Adrenal gland (tissue), 12 donors: ENCODE results near the gene PANK2. TPM values are rescaled to one million over a fixed set of nuclear protein-coding genes. Genes with fewer than 3 reads are reported as not detected.

Source experiments
- DNase-seq, 7 donors: peaks; one replicate each; pipeline ENCODE4 v3.0.0-alpha.2; 2019 to 2020
- H3K27ac ChIP-seq, 5 donors: fragments of 200-600 bp; sonication (generic) in 4 of 5; 1 replicate in 3 of 5; 2 replicates in 2 of 5; pipeline versions ENCODE4 v1.5.1 to v1.8.0; 2016 to 2020; ENCODE audit warnings: mild to moderate bottlenecking in 1 of 5
- H3K27me3 ChIP-seq: fragments of 200-600 bp; 2 replicates; pipeline ENCODE4 v1.8.0; 2021
- H3K36me3 ChIP-seq, 2 donors: fragments of 200-600 bp; replicated peaks in 1 of 2; 1 replicate in 1 of 2; 2 replicates in 1 of 2; pipeline versions ENCODE4 v1.5.1 to v1.8.0; 2018 to 2022
- H3K4me1 ChIP-seq, 2 donors: fragments of 200-600 bp; replicated peaks in 1 of 2; 1 replicate in 1 of 2; 2 replicates in 1 of 2; pipeline versions ENCODE4 v1.5.1 to v1.8.0; 2018 to 2021
- H3K4me3 ChIP-seq, 4 donors: fragments of 200-600 bp; sonication (generic) in 3 of 4; one replicate each; pipeline ENCODE4 v1.5.1; 2016 to 2018
- H3K9me3 ChIP-seq, 3 donors: fragments of 200-600 bp; sonication (generic) in 1 of 3; replicated peaks in 1 of 3; 1 replicate in 2 of 3; 2 replicates in 1 of 3; pipeline versions ENCODE4 v1.5.1 to v1.8.0; 2016 to 2021
- POLR2A ChIP-seq, 2 donors: fragments of 450-650 bp; IDR thresholded peaks; one replicate each; pipeline ENCODE4 v1.6.1; 2017; ENCODE audit warnings: antibody characterized with exemption in 2 of 2, mild to moderate bottlenecking in 2 of 2, moderate library complexity in 1 of 2
- WGBS, 4 donors: extraction: QIAGEN DNeasy Blood & Tissue Kit in 2 of 4; methylation state at CpG; one replicate each; pipeline versions ENCODE4 v1.1.5 to v1.1.7; 2013 to 2017; 5-methylcytosine and 5-hydroxymethylcytosine counted together
- intact Hi-C, 2 donors: fragments of 100-400 bp; cut with DNase I; formaldehyde crosslinking; loops; one replicate each; pipeline versions ENCODE4 v1.14.1 to v1.15.0; 2022 to 2023
- polyA plus RNA-seq, 3 donors: library from polyadenylated mRNA; stranded (reverse); fragments of 200-250 nt in 2 of 3; fragments of 350-450 nt in 1 of 3; fragmentation: Illumina TruSeq in 1 of 3; extraction: RNeasy Lipid Tissue Mini Kit (QIAGEN cat#74804) in 1 of 3; gene quantifications; one replicate each; pipeline ENCODE4 v1.2.3, GENCODE V29; 2013 to 2014
- total RNA-seq, 9 donors: library from RNA; depleted of rRNA in 4 of 9; stranded (reverse); fragments of >200 nt in 4 of 9; fragments of 120-200 nt in 1 of 9; fragmentation: NEBNext Ultra II Directional in 1 of 9; extraction: Animal tissue kit (Norgen Biotek cat#: 25700) in 1 of 9; gene quantifications; one replicate each; pipeline versions ENCODE4 v1.1.0 to v1.2.4, GENCODE V29; 2013 to 2023
- TF ChIP-seq, protein P1 (sequence below), 6 experiments: fragments of 450-650 bp in 4 of 6; fragments of 200-600 bp in 2 of 6; sonication (generic) in 1 of 6; IDR thresholded peaks; 1 replicate in 5 of 6; 2 replicates in 1 of 6; pipeline versions ENCODE4 v1.5.1 to v1.8.0; 2016 to 2021; ENCODE audit warnings: antibody characterized with exemption in 6 of 6, mild to moderate bottlenecking in 2 of 6, moderate library complexity in 1 of 6
- donor health status: healthy with polysubstance abuse.
- donor health status: Bipolar disorder and iron deficiency.
- donor health status: DM: yes; HTN: yes; CAD: no.
- donor health status: DM: no; HTN: no; CAD: no.
- donor health status: DM: no; HTN: no; CAD: no.
- donor health status: DM: yes; HTN: yes; CAD: no.

PANK2 gene
- total and polyA plus RNA-seq, 12 donors = 32.5 to 70.1 (median 46.9) TPM

- H3K9me3 ChIP-seq = no peaks in the 10 kb centered on the region
- no peaks in the 10 kb centered on the region for H3K27me3 ChIP-seq
- TF ChIP-seq, protein P1, sequence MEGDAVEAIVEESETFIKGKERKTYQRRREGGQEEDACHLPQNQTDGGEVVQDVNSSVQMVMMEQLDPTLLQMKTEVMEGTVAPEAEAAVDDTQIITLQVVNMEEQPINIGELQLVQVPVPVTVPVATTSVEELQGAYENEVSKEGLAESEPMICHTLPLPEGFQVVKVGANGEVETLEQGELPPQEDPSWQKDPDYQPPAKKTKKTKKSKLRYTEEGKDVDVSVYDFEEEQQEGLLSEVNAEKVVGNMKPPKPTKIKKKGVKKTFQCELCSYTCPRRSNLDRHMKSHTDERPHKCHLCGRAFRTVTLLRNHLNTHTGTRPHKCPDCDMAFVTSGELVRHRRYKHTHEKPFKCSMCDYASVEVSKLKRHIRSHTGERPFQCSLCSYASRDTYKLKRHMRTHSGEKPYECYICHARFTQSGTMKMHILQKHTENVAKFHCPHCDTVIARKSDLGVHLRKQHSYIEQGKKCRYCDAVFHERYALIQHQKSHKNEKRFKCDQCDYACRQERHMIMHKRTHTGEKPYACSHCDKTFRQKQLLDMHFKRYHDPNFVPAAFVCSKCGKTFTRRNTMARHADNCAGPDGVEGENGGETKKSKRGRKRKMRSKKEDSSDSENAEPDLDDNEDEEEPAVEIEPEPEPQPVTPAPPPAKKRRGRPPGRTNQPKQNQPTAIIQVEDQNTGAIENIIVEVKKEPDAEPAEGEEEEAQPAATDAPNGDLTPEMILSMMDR (IDR thresholded peaks at IDR 0.05) = no peak
- no peak for TF ChIP-seq POLR2A (IDR thresholded peaks at IDR 0.05)
- H3K36me3 ChIP-seq = peaks cover 0 to 59% of the 10 kb centered on the region in 2 donors
- H3K27ac ChIP-seq = no peak overlapping the region
- no peak overlapping the region for H3K4me3 ChIP-seq
- DNase-seq = no peak
- peaks cover 11 to 28% of the 10 kb centered on the region in 2 donors for H3K4me1 ChIP-seq
- WGBS, 4 donors = 79 to 86% (median 84%) methylated on average over 13 of the region's 13 CpGs
- intact Hi-C loops = no loop called here
Observed at GRCh38 chr20:3922223-3922982, 33.2 kb downstream of the PANK2 start.

DNA sequence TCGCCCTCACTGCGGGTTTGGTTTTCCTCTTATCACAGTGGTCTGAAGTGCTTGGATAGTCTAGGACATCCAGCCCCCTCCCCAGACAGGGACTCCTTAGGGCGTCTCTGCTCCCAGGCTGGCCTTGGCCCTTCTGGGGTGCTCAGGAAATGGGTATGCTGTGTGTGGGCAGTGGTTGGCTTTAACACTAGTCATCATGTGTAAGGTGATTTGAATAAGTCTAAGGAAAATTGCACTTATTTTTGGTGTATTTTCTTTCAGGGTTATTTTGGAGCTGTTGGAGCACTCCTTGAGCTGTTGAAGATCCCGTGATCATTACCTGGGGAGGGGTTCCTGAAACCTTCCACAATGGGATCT lies 33.8 kb downstream of the PANK2 start:
- Histone ChIP-seq H3K4me3 (no peak overlapping the region), H3K4me1 (peaks cover 11 to 31% of the 10 kb centered on the region in 2 donors), H3K36me3 (peaks cover 0 to 59% of the 10 kb centered on the region in 2 donors), H3K27ac (no peak overlapping the region), H3K27me3 (no peaks in the 10 kb centered on the region), H3K9me3 (no peaks in the 10 kb centered on the region)
- intact Hi-C loops = no loop called here
- no peak for DNase-seq
- TF ChIP-seq POLR2A (IDR thresholded peaks at IDR 0.05) = no peak
- TF ChIP-seq, protein P1 (IDR thresholded peaks at IDR 0.05) = no peak
- 87 to 95% (median 91%) methylated on average over 4 of the region's 4 CpGs for WGBS, 4 donors

DNA sequence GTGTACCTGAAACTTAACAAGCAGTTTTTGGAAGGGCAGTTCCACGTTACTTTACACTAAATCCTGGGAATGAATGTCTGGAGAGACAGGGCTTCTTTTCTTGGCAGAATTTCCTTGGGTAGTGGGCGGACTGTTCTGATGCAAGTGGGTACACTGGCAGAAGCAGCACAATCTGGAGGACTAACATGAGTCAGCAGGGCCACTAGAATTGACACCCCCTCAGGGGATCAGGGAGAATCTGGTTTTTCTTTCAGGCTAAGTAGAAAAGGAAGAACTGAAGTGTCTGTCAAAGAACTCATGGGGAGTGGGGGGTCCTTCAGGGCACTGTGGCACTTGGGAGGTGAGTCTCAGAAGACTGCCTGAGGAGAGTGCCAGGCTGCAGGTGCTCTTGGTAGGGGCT lies 34.6 kb downstream of the PANK2 start:
- intact Hi-C loops = no loop called here
- Histone ChIP-seq H3K4me3 (no peak overlapping the region), H3K27me3 (no peaks in the 10 kb centered on the region), H3K36me3 (peaks cover 0 to 53% of the 10 kb centered on the region in 2 donors), H3K9me3 (no peaks in the 10 kb centered on the region), H3K4me1 (peaks cover 11 to 31% of the 10 kb centered on the region in 2 donors), H3K27ac (peak overlapping the region in 1 of 5 donors; percentile 44)
- DNase-seq = peak in 1 of 7 donors; percentile 57
- TF ChIP-seq POLR2A (IDR thresholded peaks at IDR 0.05) = no peak
- TF ChIP-seq, protein P1 (IDR thresholded peaks at IDR 0.05) = no peak
- WGBS, 4 donors = 46 to 71% (median 53%) methylated on average over 1 to 2 of the region's 2 CpGs

GRCh38 chr20:3924304-3925112 lies 35.3 kb downstream of the PANK2 start:
- H3K4me1 ChIP-seq = peaks cover 11 to 32% of the 10 kb centered on the region in 2 donors
- H3K4me3 ChIP-seq = no peak overlapping the region
- WGBS, 4 donors = 63 to 87% (median 66%) methylated on average over 6 to 13 of the region's 13 CpGs
- no peaks in the 10 kb centered on the region for H3K9me3 ChIP-seq
- peak overlapping the region in 1 of 5 donors; percentile 44 for H3K27ac ChIP-seq
- peak in 1 of 7 donors; percentile 46 for DNase-seq
- H3K27me3 ChIP-seq = no peaks in the 10 kb centered on the region
- no peak for TF ChIP-seq POLR2A (IDR thresholded peaks at IDR 0.05)
- TF ChIP-seq, protein P1 (IDR thresholded peaks at IDR 0.05) = no peak
- intact Hi-C loops = no loop called here
- peaks cover 0 to 47% of the 10 kb centered on the region in 2 donors for H3K36me3 ChIP-seq
